IgD-negative memory B cell (primary cell): ENCODE results near the gene THEM4. TPM values are rescaled to one million over a fixed set of nuclear protein-coding genes. Genes with fewer than 3 reads are reported as not detected.
"Not testable (repeated sequence)": the region's sequence is repeated elsewhere in the genome, so short reads cannot be mapped to it uniquely, and the experiment has no call there.

ENCODE experiments used
- H3K27ac Mint-ChIP-seq, 3 donors: one replicate each; pipeline ENCODE4 v1.8.0; 2020 to 2022; ENCODE audit warnings: mild to moderate bottlenecking in 3 of 3, mixed read lengths in 3 of 3, moderate library complexity in 1 of 3
- H3K27me3 Mint-ChIP-seq: one replicate; pipeline ENCODE4 v1.8.0; 2021; ENCODE audit warnings: mixed read lengths
- H3K36me3 Mint-ChIP-seq: one replicate; pipeline ENCODE4 v1.8.0; 2020; ENCODE audit warnings: mild to moderate bottlenecking, mixed read lengths
- H3K4me1 Mint-ChIP-seq, 3 donors: one replicate each; pipeline ENCODE4 v1.8.0; 2020 to 2022; ENCODE audit warnings: mixed read lengths in 3 of 3, mild to moderate bottlenecking in 1 of 3
- H3K4me3 Mint-ChIP-seq, 4 donors: one replicate each; pipeline ENCODE4 v1.8.0; 2020 to 2022; ENCODE audit warnings: mild to moderate bottlenecking in 4 of 4, mixed read lengths in 4 of 4, moderate library complexity in 3 of 4
- H3K9me3 Mint-ChIP-seq, 3 donors: one replicate each; pipeline ENCODE4 v1.8.0; 2020 to 2021; ENCODE audit warnings: mixed read lengths in 3 of 3, mild to moderate bottlenecking in 1 of 3
- polyA plus RNA-seq: library from polyadenylated mRNA; unstranded; fragments of 300-500 nt; fragmentation: Illumina TruSeq; gene quantifications from one replicate; pipeline ENCODE4 v1.2.3, GENCODE V29; 2021

Gene THEM4
- polyA plus RNA-seq, 1 donor from 2014 or later = 23.6 TPM

DNA sequence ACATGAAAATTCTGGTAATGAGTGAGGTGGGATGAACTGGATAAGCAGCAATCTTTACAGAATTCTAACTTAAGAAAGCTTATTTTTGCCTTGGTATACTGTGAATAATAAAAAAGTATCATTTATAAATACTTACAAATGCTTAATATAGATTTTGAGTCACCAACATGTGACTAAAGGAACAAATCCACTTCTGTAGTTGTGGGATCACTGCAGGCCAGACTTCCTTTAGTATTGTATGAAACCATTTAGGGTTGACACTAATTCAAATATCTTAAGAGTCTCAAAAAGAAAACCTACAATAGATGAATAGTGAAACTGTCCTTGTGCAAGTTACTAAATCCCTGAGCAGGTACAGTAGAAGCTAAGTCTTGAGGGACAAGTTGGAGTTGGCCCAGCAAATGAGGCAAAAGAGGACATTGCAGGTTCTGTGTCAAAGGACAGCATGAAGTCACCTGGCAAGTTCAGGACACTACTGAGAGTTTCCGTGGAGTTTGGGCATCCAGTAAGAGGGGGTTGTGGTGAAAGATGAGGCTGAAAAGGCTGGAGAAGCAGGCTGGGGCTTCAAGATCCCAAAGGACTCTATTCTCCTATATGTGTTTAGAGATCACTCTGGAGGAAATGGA lies 5.9 kb upstream of the THEM4 start:
- H3K4me1 Mint-ChIP-seq = peaks cover 6 to 12% (median 6%) of the 10 kb centered on the region in 3 donors
- peaks cover 0 to 1% (median 0%) of the 10 kb centered on the region in 3 donors for H3K9me3 Mint-ChIP-seq
- H3K4me3 Mint-ChIP-seq = no peak overlapping the region
- no peaks in the 10 kb centered on the region for H3K27me3 Mint-ChIP-seq
- H3K27ac Mint-ChIP-seq = peak overlapping the region in 1 of 3 donors; percentile 30
- peaks cover 1% of the 10 kb centered on the region for H3K36me3 Mint-ChIP-seq

DNA sequence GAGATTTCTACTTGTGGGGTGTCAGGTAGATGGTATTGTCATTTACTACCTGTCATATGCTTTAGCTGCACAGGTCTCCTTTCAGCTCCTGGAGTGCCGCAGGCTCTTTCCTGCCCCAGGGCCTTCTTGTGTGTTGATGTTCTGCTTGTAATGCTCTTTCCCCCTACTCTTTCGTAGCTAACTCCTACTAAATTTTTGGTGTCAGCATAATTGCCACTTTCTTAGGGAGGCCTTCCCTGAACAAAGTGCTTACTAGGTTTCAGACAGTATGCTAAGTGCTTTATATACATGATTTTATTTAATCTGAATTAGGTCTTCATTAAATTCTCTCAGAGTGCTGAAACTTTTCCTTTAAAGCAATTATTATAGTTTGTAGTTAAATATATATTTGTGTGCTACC lies 4.8 kb upstream of the THEM4 start:
- H3K4me3 Mint-ChIP-seq = no peak overlapping the region
- H3K9me3 Mint-ChIP-seq = peaks cover 0 to 1% (median 0%) of the 10 kb centered on the region in 3 donors
- no peak overlapping the region for H3K27ac Mint-ChIP-seq
- H3K4me1 Mint-ChIP-seq = peaks cover 2 to 6% (median 3%) of the 10 kb centered on the region in 3 donors
- no peaks in the 10 kb centered on the region for H3K27me3 Mint-ChIP-seq
- H3K36me3 Mint-ChIP-seq = peaks cover 1% of the 10 kb centered on the region

DNA sequence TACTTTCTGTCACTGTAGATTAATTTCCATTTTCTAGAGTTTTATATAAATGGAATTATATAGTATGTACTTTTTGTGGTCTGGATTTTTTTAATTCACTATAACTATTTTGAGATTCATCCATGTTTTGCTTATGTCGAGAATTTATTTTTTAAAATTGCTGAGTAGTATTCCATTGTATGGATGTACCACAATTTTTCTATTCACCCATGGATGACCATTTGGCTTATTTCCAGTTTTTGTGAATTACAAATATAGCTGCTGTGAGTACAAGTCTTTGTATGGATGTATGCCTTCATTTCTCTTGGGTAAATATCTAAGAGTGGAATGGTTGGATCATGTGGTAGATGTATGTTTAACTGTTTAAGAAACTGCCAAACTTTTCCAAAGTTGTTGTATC lies 3.7 kb upstream of the THEM4 start:
- H3K27ac Mint-ChIP-seq = no peak overlapping the region
- peaks cover 8 to 15% (median 10%) of the 10 kb centered on the region in 3 donors for H3K4me1 Mint-ChIP-seq
- no peak overlapping the region for H3K4me3 Mint-ChIP-seq
- no peaks in the 10 kb centered on the region for H3K27me3 Mint-ChIP-seq
- H3K9me3 Mint-ChIP-seq = peaks cover 0 to 2% (median 1%) of the 10 kb centered on the region in 3 donors
- peaks cover 1% of the 10 kb centered on the region for H3K36me3 Mint-ChIP-seq

DNA sequence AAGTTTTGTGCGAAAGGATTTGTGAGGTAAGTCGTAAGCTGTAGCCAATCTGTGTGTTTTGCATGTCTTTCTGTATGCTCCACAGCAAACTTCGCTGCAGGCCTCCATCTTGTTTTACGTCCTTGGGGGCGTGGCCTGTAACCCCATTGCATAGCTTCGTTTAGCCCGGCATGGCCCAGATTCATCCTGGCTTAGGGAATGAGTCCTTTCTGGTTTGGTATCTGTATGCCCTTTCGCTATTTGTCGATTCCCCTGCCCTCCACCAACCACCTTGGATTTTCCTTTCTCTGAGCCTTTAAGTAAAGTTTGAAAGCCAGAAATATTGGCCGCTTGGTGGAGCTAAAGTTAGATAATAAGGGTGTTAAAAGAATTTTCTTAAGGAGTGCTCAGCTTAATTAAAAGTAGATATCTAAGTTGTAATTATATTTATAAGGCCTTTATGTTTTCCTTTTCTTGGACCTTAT lies 1.1 kb downstream of the THEM4 start:
- H3K4me3 Mint-ChIP-seq = peak overlapping the region; percentile 79 to 97 (median 91)
- peaks cover 18% of the 10 kb centered on the region for H3K36me3 Mint-ChIP-seq
- peak overlapping the region; percentile 59 to 69 (median 59) for H3K27ac Mint-ChIP-seq
- peaks cover 18 to 22% (median 19%) of the 10 kb centered on the region in 3 donors for H3K4me1 Mint-ChIP-seq
- no peaks in the 10 kb centered on the region for H3K27me3 Mint-ChIP-seq
- H3K9me3 Mint-ChIP-seq = peaks cover 0 to 2% (median 1%) of the 10 kb centered on the region in 3 donors

DNA sequence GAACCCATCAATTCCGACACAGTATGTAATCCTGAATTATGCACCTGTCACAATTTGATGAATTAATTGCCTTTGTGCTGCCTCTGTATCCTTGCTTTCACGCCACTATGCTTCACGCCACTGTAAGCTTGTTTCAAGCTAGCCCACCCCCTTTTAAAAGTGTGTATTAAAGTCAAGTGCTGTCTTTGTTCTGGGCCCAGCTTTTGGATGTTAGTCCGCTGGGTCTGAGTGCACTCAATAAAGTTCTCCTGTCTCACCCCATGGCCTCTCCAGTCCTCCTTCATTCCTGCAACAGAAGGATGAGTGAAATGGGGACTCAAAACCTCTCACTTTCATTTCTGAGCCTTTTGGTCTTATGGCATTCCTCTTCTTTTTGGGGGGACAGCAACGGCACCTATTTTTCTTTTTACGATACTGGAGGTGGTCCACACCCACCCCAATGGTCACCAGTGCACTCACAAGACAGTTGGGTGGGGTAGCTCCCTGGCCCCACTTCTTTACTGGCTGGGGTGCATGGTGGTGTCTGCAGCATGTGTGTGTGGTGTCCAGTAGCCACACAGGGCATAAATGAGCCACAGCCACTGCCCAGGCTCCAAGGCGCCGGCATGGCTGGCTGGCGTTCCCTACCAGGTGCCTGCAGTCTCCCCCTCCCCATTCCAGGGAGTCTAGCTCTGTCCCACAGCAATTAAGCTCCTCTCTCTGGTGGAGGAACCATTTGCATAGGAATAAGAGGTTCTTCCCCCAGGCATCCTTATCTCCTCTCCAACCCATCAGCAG lies 1.8 kb downstream of the THEM4 start:
- Mint-ChIP-seq H3K4me3 (peak overlapping the region in 2 of 4 donors; percentile 17 to 61), H3K4me1 (peaks cover 18 to 22% (median 19%) of the 10 kb centered on the region in 3 donors), H3K9me3 (peaks cover 0 to 2% (median 1%) of the 10 kb centered on the region in 3 donors), H3K36me3 (peaks cover 18% of the 10 kb centered on the region), H3K27ac (peak overlapping the region in 2 of 3 donors; percentile 53 to 71), H3K27me3 (no peaks in the 10 kb centered on the region)

DNA sequence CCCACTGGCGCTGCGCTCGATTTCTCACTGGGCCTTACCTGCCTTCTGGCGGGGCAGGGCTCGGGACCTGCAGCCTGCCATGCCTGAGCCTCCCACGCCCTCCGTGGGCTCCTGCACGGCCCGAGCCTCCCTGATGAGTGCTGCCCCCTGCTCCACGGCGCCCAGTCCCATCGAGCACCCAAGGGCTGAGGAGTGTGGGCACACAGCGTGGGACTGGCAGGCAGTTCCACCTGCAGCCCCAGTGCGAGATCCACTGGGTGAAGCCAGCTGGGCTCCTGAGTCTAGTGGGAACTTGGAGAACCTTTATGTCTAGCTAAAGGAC lies 3.0 kb downstream of the THEM4 start:
- H3K27ac Mint-ChIP-seq, H3K27me3 Mint-ChIP-seq, H3K9me3 Mint-ChIP-seq: not testable (repeated sequence)
- Mint-ChIP-seq H3K4me3 (peak overlapping the region in 1 of 4 donors; percentile 61), H3K4me1 (peaks cover 18 to 22% (median 22%) of the 10 kb centered on the region in 3 donors), H3K36me3 (peaks cover 22% of the 10 kb centered on the region)

DNA sequence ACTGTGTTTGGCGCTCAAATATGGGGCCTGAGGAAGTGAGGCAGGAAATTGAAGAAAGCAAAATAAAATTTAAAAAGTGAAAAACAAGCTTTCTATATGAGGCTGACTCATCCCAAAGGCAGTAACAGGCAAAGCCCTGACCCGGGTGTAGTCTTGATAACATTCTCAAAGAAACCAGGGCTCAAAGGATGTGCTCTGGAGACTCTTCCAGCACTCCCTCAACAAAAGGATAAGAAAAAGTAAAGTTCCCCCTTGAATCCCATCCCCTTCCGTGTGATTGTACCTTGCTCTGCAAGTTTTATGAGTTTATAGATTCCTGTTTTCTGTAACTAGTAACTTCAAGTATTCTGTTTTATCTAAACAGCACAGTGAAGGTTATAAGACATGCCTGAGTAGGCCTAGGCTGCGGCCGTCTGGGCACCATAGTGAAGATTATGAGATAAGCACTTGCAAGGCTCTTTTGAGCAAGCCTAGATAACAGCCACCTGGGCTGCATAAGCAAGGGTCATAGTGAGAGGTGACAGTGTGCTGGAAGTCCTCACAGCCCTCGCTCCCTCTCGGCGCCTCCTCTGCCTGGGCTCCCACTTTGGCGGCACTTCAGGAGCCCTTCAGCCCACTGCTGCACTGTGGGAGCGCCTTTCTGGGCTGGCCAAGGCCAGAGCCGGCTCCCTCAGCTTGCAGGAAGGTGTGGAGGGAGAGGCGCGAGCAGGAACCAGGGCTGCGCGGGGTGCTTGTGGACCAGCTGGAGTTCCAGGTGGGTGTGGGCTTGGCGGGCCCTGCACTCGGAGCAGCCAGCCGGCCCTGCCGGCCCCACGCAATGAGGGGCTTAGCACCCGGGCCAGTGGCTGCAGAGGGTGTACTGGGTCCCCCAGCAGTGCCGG lies 3.6 kb downstream of the THEM4 start:
- Mint-ChIP-seq H3K4me3 (peak overlapping the region in 1 of 4 donors; percentile 73), H3K4me1 (peaks cover 18 to 22% (median 22%) of the 10 kb centered on the region in 3 donors)

DNA sequence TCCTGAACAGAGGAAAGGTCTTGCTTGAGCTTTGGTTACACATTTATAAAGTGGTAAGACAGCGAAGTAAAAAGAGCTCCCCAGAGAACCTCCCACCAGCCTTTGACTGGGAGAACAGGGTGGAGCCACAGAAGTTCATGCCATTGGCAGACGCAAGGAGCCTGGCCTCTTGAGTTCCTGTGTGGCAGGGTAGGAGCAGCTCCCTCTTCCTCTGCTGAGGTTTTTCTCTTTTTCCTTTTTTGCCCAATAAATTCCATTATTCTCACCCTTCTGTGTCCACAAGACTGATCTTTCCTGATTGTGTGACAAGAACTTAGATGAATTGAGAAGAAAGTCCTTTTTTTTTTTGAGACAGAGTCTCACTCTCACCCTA lies 4.3 kb downstream of the THEM4 start:
- H3K4me1 Mint-ChIP-seq = peaks cover 19 to 25% (median 22%) of the 10 kb centered on the region in 3 donors
- peak overlapping the region in 1 of 3 donors; percentile 74 for H3K27ac Mint-ChIP-seq
- H3K4me3 Mint-ChIP-seq = peak overlapping the region in 2 of 4 donors; percentile 35 to 73

More for the DNA sequence above, 3.6 kb downstream of the THEM4 start:
- H3K9me3 Mint-ChIP-seq, H3K27me3 Mint-ChIP-seq: not testable (repeated sequence)
- Mint-ChIP-seq H3K36me3 (peaks cover 23% of the 10 kb centered on the region), H3K27ac (peak overlapping the region in 1 of 3 donors; percentile 2)

DNA sequence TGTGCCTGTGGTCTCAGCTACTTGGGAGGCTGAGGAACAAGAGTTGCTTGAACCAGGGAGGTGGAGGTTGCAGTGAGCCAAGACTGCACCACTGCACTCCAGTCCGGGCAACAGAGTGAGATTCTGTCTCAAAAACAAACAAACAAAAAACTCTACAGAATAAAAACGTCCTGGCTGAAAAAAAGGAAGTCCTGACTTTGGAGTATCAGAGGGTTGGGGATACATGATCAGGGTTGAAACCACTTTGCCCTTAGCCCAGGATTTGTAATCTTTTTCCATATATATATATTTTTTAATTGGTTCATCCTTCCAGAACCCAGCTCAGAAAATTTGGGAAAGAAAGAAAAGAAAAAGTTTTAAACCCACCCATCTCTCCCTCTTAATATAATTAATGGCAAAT lies 6.5 kb downstream of the THEM4 start:
- Mint-ChIP-seq H3K27me3 (no peaks in the 10 kb centered on the region), H3K27ac (no peak overlapping the region), H3K36me3 (peaks cover 37% of the 10 kb centered on the region), H3K9me3 (peaks cover 7 to 17% (median 9%) of the 10 kb centered on the region in 3 donors), H3K4me1 (peaks cover 13 to 18% (median 17%) of the 10 kb centered on the region in 3 donors), H3K4me3 (no peak overlapping the region)

More for the DNA sequence above, 4.3 kb downstream of the THEM4 start:
- Mint-ChIP-seq H3K9me3 (peaks cover 6 to 13% (median 7%) of the 10 kb centered on the region in 3 donors), H3K27me3 (no peaks in the 10 kb centered on the region), H3K36me3 (peaks cover 28% of the 10 kb centered on the region)

DNA sequence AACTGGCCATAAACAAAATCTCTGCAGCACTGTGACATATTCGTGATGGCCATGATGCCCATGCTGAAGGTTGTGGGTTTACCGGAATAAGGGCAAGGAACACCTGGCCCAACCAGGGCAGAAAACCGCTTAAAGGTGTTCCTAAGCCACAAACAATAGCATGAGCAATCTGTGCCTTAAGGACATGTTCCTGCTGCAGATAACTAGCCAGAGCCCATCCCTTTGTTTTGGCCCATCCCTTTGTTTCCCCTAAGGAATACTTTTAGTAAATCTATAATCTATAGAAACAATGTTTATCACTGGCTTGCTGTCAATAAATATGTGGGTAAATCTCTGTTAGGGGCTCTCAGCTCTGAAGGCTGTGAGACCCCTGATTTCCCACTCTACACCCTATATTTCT lies 8.5 kb downstream of the THEM4 start:
- H3K27me3 Mint-ChIP-seq, H3K27ac Mint-ChIP-seq: not testable (repeated sequence)
- Mint-ChIP-seq H3K9me3 (peaks cover 7 to 17% (median 9%) of the 10 kb centered on the region in 3 donors), H3K4me3 (peak overlapping the region in 1 of 4 donors; percentile 17), H3K36me3 (peaks cover 31% of the 10 kb centered on the region), H3K4me1 (peaks cover 17 to 18% (median 17%) of the 10 kb centered on the region in 3 donors)

DNA sequence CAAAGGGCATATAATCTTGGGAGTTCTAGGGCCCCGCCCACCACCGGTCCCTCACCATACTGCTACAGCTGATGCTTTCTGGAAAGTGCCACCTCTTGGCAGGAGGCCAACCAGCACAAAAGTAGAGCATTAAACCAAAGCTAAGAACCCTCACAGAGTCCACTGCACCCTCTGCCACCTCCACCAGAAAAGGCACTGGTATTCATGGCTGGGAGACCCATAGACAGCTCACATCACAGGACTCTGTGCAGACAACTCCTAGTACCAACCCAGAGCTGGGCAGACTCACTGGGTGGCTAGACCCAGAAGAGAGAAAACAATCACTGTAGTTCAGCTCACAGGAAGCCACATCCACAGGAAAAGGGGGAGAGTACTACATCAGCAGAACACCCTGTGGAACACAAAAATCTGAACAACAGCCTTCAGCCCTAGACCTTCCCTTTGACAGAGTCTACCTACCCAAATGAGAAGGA lies 10.8 kb downstream of the THEM4 start:
- Mint-ChIP-seq H3K4me3 (peak overlapping the region in 1 of 4 donors; percentile 0), H3K27me3 (no peaks in the 10 kb centered on the region), H3K27ac (peak overlapping the region in 2 of 3 donors; percentile 46 to 91), H3K4me1 (peaks cover 4 to 10% (median 7%) of the 10 kb centered on the region in 3 donors), H3K36me3 (peaks cover 24% of the 10 kb centered on the region), H3K9me3 (peaks cover 7 to 18% (median 9%) of the 10 kb centered on the region in 3 donors)

DNA sequence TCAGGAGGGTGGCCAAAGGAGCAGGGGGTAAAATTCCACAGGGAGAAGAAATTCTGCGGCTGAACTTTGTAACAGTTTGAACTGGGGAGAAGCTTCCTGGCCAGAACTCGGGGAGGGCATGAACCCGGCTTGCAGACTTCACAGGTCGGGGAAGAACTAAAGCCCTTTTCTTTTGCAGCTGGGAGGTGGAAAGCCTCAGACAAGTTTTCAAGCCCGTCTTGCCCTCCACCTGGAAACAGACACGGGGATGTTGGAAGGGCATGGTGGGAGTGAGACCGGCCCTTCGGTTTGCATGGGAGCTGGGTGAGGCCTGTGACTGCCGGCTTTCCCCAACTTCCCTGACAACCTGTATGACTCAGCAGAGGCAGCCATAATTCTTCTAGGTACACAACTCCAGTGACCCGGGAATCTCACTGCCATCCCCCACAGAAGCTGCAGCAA lies 11.3 kb downstream of the THEM4 start:
- H3K4me1 Mint-ChIP-seq = peaks cover 4 to 10% (median 9%) of the 10 kb centered on the region in 3 donors
- H3K9me3 Mint-ChIP-seq = peaks cover 7 to 18% (median 9%) of the 10 kb centered on the region in 3 donors
- H3K27me3 Mint-ChIP-seq = no peaks in the 10 kb centered on the region
- no peak overlapping the region for H3K4me3 Mint-ChIP-seq
- H3K36me3 Mint-ChIP-seq = peaks cover 23% of the 10 kb centered on the region
- peak overlapping the region in 1 of 3 donors; percentile 91 for H3K27ac Mint-ChIP-seq

DNA sequence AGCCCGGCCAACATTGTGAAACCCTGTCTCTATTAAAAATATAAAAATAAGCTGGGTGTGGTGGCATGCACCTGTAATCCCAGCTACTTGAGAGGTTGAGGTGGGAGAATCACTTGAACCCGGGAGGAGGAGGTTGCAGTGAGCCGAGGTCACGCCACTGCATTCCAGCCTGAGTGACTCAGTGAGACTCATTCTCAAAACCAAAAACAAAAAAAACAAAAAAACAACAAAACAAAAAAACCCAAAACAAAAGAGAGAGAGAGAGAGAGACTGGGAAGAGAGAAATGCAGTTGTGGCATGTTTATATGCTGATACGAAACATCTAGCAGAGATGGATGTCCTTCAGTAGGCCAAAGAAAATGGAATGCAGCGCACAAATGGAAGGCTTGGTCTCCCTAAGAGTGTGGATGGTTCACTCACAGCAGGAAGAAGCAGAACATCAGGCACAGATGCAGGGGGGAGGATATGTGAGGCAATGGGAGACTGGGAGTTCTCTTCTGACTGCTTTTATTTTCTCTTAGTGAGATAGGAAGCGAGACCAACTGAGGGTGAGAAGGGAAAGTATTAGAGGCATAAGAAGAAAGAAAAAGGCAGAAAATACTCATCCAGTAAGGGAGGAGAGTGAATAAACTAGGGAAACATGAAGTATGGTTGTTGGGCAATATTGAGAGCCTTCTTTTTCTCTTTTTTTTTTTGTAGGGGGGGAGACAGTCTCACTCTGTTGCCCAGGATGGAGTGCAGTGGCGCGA lies 16.0 kb downstream of the THEM4 start:
- no peak overlapping the region for H3K27ac Mint-ChIP-seq
- H3K27me3 Mint-ChIP-seq = no peaks in the 10 kb centered on the region
- H3K36me3 Mint-ChIP-seq = peaks cover 2% of the 10 kb centered on the region
- H3K9me3 Mint-ChIP-seq = peaks cover 0 to 2% (median 0%) of the 10 kb centered on the region in 3 donors
- H3K4me1 Mint-ChIP-seq = peaks cover 3 to 4% (median 3%) of the 10 kb centered on the region in 3 donors
- no peak overlapping the region for H3K4me3 Mint-ChIP-seq

DNA sequence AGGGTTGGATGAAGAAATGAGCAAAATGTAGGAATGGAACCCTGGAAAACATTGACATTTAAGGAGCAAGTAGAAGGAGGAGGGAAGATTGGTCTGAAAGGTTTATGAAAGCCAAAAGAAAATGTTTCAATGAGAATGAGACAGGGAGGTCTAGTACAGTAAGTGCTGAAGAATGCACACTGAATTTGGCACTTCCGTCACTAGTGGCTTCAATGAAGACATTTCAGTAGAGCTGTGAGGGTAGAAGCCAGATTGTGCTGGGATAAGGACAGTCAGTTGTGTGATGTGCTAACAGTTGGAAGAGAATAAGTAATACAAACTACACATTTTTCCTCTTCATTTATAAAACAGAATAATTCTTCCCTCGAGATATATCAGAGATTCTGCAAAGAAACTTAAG lies 17.1 kb downstream of the THEM4 start:
- Mint-ChIP-seq H3K4me3 (no peak overlapping the region), H3K36me3 (peaks cover 5% of the 10 kb centered on the region), H3K4me1 (peaks cover 3 to 4% (median 3%) of the 10 kb centered on the region in 3 donors), H3K27me3 (no peaks in the 10 kb centered on the region), H3K27ac (peak overlapping the region in 1 of 3 donors; percentile 36), H3K9me3 (peaks cover 0 to 2% (median 0%) of the 10 kb centered on the region in 3 donors)
